ENCODE results near the gene FBN1. TPM values are rescaled to one million over a fixed set of nuclear protein-coding genes. Genes with fewer than 3 reads are reported as not detected.

Gene FBN1
- total and polyA plus RNA-seq, 10 of the 15 experiments (the other 5 are each of a cell fraction or from before 2014, with no cell fraction given), result 2.2 to 15.3 (median 7.0) TPM

DNA sequence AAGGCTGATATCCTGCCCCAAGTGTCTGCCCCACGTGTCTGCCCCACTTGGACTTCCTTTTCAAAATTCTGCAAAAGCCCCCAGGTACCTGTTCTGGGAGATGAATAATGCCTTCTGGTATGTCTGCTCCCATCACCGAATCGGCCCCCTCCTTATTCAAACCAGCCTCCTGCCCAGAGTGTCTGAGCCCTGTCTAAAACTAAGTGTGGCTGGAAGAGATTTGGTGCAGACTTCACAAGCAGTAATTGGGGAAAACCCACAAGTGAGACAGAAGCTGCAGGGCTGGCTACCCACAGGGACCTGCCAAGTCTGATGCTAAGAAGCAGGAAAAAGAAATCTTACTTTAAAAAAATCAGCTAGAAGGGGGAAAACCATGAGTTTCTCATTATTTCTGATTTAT lies 229.2 kb downstream of the FBN1 start (continued):
- TF ChIP-seq, protein P1, sequence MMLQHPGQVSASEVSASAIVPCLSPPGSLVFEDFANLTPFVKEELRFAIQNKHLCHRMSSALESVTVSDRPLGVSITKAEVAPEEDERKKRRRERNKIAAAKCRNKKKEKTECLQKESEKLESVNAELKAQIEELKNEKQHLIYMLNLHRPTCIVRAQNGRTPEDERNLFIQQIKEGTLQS (IDR thresholded peaks at IDR 0.05; ENCODE audit: borderline replicate concordance, extremely low read depth, low read depth, low read length), result no peak
- TF ChIP-seq RB1 (IDR thresholded peaks at IDR 0.05; ENCODE audit: borderline replicate concordance), result no peak
- no peak for TF ChIP-seq NBN (IDR thresholded peaks at IDR 0.05)

DNA sequence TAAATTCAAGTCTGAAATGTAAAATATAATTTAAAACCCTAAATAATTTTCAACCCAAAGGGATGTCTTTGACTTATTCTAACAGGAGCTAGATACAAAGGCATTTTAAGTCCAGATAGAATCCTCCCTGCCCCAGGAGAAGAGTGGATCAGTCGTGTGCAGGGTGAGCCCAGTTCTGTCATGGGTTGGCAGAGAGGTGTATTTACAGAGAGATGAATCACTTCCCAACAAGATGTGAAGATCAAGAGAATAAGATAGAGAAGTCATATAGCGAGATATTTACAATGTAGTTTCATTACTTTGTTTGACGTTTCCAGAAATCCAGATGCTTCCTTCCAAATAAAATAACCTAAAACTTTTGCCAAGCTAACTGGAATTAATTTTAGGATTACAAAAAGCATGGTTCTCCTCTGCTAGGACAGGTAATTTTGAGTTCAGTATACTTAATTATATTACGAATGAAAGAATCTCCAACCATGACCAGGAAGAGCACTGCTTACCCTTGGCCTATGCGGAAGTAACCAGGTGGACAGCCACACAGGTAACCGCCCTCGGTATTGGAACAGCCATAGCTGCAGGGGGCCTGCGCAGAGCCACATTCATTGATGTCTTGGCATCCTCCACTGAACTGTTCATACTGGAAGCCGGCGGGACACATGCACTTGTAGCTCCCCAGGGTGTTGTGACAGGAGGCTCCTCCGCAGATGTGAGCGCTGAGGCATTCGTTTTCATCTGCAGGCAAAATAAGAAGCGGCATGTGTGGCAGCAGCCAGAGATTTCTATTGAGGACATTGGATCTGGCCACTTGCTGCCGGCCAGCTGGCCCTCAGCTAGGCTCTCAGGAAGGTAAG lies 230.2 kb downstream of the FBN1 start:
- ChIA-PET CTCF (interaction anchor here (0.6 kb wide), 1 partner anchor 1871 kb away, joined by 3 read pairs; no protein-coding TSS in a partner anchor), POLR2A (no interaction called here), SMC1A (ENCODE audit: uncharacterized antibody, unreplicated experiment) (interaction anchor here (1.1 to 2.3 kb wide), 2 partner anchors 12 to 21 kb away, joined by 3 to 10 read pairs; no protein-coding TSS in a partner anchor), RAD21 (ENCODE audit: unreplicated experiment) (interaction anchor here (1.8 kb wide), 1 partner anchor 12 kb away, joined by 5 read pairs; no protein-coding TSS in a partner anchor)
- Histone ChIP-seq H3K9ac (ENCODE audit: control insufficient read depth, insufficient read depth, low read length) (no peak overlapping the region), H3K27ac (ENCODE audit: control insufficient read depth, insufficient read depth) (no peak overlapping the region), H3K4me3 (no peak overlapping the region), H2AFZ (ENCODE audit: control insufficient read depth, low read depth, low read length) (no peak overlapping the region), H3K36me3 (ENCODE audit: control insufficient read depth in 2 of 2, insufficient read depth in 2 of 2, low read length in 1 of 2) (no peaks in the 10 kb centered on the region; a peak in 1 of 4 replicates), H3K4me1 (ENCODE audit: control insufficient read depth, insufficient read depth, low read length) (no peaks in the 10 kb centered on the region), H3K79me2 (ENCODE audit: control insufficient read depth, insufficient read depth, low read length) (no peaks in the 10 kb centered on the region), H3K4me2 (ENCODE audit: control insufficient read depth, insufficient read depth) (no peak overlapping the region), H3K27me3 (replicated peaks in 1 of 2; ENCODE audit: control insufficient read depth in 2 of 2, insufficient read depth in 2 of 2, low read length in 1 of 2) (no peaks in the 10 kb centered on the region), H4K20me1 (ENCODE audit: control insufficient read depth, insufficient read depth) (no peaks in the 10 kb centered on the region), H3K9me3 (replicated peaks; ENCODE audit: control insufficient read depth, insufficient read depth, low read length) (no peaks in the 10 kb centered on the region)
- 78% methylated on average over 15 of the region's 15 CpGs for WGBS (ENCODE audit: insufficient coverage, insufficient replicate concordance, low lambda C conversion rate, missing lambda C conversion rate)
- in situ Hi-C loops (cut with MboI), result no loop called here
- intact Hi-C loops (cut with micrococcal nuclease; ENCODE audit: unreplicated experiment), result no loop called here
- no peak for FAIRE-seq
- no TSS peak for BruUV-seq (replicated peaks)
- DNase-seq (ENCODE audit: low read depth, low spot score), result no peak
- no peak for ATAC-seq
- TF ChIP-seq LARP7 (IDR thresholded peaks at IDR 0.05) (no peak), TCF7 (IDR thresholded peaks at IDR 0.05; ENCODE audit: borderline replicate concordance) (no peak), HDGF (IDR thresholded peaks at IDR 0.05) (no peak), CBX5 (IDR thresholded peaks at IDR 0.05; ENCODE audit: low read depth) (no peak), RFX5 (IDR thresholded peaks at IDR 0.05; ENCODE audit: low read depth, low read length) (no peak), NFYB (IDR thresholded peaks at IDR 0.05; ENCODE audit: insufficient read depth, low read depth, low read length) (no peak), SRF (IDR thresholded peaks at IDR 0.05; ENCODE audit: low read depth in 2 of 2, low read length in 2 of 2) (no peak), MYB (IDR thresholded peaks at IDR 0.05; ENCODE audit: borderline replicate concordance, low read depth, low read length) (no peak), ZNF217 (IDR thresholded peaks at IDR 0.05) (no peak), ETV6 (conservative IDR thresholded peaks at IDR 0.05 in 1 of 2, IDR thresholded peaks at IDR 0.05 in 1 of 2; ENCODE audit: borderline replicate concordance in 1 of 2, low read depth in 1 of 2) (no peak), MYC (IDR thresholded peaks at IDR 0.05; ENCODE audit: insufficient read depth, insufficient read length, insufficient replicate concordance, low read length, severe bottlenecking) (no peak), IKZF2 (IDR thresholded peaks at IDR 0.05) (no peak)
- TF ChIP-seq, protein P2, sequence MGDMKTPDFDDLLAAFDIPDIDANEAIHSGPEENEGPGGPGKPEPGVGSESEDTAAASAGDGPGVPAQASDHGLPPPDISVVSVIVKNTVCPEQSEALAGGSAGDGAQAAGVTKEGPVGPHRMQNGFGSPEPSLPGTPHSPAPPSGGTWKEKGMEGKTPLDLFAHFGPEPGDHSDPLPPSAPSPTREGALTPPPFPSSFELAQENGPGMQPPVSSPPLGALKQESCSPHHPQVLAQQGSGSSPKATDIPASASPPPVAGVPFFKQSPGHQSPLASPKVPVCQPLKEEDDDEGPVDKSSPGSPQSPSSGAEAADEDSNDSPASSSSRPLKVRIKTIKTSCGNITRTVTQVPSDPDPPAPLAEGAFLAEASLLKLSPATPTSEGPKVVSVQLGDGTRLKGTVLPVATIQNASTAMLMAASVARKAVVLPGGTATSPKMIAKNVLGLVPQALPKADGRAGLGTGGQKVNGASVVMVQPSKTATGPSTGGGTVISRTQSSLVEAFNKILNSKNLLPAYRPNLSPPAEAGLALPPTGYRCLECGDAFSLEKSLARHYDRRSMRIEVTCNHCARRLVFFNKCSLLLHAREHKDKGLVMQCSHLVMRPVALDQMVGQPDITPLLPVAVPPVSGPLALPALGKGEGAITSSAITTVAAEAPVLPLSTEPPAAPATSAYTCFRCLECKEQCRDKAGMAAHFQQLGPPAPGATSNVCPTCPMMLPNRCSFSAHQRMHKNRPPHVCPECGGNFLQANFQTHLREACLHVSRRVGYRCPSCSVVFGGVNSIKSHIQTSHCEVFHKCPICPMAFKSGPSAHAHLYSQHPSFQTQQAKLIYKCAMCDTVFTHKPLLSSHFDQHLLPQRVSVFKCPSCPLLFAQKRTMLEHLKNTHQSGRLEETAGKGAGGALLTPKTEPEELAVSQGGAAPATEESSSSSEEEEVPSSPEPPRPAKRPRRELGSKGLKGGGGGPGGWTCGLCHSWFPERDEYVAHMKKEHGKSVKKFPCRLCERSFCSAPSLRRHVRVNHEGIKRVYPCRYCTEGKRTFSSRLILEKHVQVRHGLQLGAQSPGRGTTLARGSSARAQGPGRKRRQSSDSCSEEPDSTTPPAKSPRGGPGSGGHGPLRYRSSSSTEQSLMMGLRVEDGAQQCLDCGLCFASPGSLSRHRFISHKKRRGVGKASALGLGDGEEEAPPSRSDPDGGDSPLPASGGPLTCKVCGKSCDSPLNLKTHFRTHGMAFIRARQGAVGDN (IDR thresholded peaks at IDR 0.05), result no peak
- TF ChIP-seq, protein P3, sequence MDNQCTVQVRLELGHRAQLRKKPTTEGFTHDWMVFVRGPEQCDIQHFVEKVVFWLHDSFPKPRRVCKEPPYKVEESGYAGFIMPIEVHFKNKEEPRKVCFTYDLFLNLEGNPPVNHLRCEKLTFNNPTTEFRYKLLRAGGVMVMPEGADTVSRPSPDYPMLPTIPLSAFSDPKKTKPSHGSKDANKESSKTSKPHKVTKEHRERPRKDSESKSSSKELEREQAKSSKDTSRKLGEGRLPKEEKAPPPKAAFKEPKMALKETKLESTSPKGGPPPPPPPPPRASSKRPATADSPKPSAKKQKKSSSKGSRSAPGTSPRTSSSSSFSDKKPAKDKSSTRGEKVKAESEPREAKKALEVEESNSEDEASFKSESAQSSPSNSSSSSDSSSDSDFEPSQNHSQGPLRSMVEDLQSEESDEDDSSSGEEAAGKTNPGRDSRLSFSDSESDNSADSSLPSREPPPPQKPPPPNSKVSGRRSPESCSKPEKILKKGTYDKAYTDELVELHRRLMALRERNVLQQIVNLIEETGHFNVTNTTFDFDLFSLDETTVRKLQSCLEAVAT (IDR thresholded peaks at IDR 0.05), result no peak
